Fibroblast of lung (primary cell): ENCODE results near the gene WBP1L.

Experiments used
- CTCF ChIP-seq, 2 donors: IDR thresholded peaks in 1 of 2; conservative IDR thresholded peaks in 1 of 2; 1 replicate in 1 of 2; 2 replicates in 1 of 2; pipeline ENCODE4 v1.5.1; 2011 to 2012; ENCODE audit warnings: low read length in 2 of 2, control low read depth in 1 of 2, inconsistent platforms in 1 of 2, low read depth in 1 of 2, mild to moderate bottlenecking in 1 of 2
- EZH2 ChIP-seq: IDR thresholded peaks from 2 replicates; pipeline ENCODE4 v1.5.1; 2012; ENCODE audit warnings: low read length, control low read depth, mild to moderate bottlenecking; ENCODE audit errors: missing control alignments

- TF ChIP-seq CTCF (conservative IDR thresholded peaks at IDR 0.05 in 1 of 2, IDR thresholded peaks at IDR 0.05 in 1 of 2; ENCODE audit: low read depth in 1 of 2, low read length in 2 of 2), result no peak
- TF ChIP-seq EZH2, result no peak
These were observed 70.7 kb downstream of the WBP1L start for GRCh38 chr10:102814453-102814871.
